ENCODE results near the gene AVPR2.

The AVPR2 gene

DNA sequence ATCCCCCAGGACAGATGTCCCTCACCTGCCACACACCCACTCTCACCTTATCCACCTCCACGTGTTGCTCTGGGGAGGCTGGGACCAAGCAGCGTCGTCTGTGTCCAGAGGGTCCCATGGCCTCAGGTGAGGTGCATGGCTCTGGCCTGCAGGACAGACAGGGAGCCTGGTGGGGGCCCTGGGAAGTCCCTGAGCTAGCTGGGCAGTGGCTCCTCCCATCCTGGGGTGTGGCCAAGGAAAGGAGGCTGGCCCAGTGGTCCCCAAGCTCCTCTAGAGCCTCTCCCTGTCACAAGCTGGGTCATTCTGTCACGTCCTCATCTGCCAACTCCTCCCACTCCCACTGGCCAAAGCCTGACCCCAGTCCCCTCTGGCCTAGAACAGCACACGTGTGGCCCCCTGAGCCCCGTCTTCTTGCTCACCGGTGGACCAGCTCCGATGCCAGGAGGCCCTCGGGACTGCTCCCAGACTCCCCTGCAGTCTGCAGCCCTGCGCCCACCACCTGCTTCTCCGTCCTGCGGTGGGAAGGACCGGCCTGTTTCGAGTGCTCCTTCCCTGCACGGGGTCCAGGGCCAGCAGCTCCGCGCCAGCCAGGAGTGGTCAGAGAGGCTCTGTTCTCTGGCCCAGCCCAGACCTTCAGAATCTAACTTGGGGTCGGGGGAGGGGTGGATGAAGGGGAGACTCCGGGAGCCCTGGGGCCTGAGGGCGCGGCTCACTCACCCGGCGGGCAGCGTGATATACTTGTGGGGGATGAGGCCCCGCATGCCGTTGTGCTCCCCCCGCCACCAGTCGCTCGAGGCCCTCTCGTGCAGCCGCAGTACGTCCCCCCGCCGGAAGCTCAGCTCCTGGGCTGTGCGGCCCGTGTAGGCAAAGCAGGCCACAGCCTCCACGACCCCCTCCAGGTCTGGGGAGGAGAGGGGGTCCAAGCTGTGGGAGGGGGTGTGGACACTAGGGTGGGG, 4.8 kb downstream of the AVPR2 start:
- no peak for TF ChIP-seq ZFX (IDR thresholded peaks at IDR 0.05)
- TF ChIP-seq, protein P1, sequence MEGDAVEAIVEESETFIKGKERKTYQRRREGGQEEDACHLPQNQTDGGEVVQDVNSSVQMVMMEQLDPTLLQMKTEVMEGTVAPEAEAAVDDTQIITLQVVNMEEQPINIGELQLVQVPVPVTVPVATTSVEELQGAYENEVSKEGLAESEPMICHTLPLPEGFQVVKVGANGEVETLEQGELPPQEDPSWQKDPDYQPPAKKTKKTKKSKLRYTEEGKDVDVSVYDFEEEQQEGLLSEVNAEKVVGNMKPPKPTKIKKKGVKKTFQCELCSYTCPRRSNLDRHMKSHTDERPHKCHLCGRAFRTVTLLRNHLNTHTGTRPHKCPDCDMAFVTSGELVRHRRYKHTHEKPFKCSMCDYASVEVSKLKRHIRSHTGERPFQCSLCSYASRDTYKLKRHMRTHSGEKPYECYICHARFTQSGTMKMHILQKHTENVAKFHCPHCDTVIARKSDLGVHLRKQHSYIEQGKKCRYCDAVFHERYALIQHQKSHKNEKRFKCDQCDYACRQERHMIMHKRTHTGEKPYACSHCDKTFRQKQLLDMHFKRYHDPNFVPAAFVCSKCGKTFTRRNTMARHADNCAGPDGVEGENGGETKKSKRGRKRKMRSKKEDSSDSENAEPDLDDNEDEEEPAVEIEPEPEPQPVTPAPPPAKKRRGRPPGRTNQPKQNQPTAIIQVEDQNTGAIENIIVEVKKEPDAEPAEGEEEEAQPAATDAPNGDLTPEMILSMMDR (conservative IDR thresholded peaks at IDR 0.05): no peak
- H3K27ac ChIP-seq: no peak overlapping the region

DNA sequence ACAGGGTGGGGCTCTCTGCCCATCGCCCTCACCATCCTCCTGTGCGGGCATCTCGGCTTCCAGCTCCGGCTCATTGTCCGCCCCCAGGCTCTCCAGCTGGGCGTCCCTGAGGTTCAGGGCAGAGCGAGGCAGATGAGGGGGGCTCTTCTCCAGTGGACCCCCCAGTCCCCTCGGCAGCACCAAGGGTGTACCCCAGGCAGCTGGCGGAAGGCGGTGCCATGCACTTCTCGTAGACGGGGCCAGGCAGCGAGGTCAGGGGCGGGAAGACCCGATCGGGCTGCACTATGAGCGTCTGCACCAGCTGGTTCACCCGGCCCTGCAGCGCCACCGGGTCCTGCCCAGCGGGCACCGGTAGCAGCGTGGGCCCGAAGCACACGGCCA, 5.5 kb downstream of the AVPR2 start:
- H3K27ac ChIP-seq: no peak overlapping the region; the same call in 1 of the 2 replicates
- TF ChIP-seq, protein P1 (conservative IDR thresholded peaks at IDR 0.05): no peak
- no peak for TF ChIP-seq ZFX (IDR thresholded peaks at IDR 0.05)

DNA sequence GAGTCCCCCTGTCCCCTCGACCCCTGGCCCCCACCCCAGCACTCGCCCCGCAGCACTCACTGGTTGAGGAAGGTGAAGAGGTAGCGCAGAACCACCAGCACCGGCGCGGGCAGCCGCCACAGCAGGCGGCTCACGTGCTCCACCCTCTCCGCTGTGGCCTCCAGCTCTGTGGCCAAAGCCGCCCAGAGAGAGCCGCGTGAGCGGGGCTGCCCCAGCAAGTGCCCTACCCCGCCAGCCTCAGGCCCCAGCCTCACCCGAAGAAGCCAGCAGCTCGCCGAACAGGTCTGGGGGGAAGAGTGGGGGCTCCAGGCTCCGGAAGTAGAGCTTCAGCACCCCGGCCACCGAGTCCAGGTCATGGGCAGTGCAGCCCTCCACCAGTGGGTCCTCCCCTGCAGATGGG, 6.0 kb downstream of the AVPR2 start:
- no peak for TF ChIP-seq ZFX (IDR thresholded peaks at IDR 0.05)
- TF ChIP-seq, protein P1 (conservative IDR thresholded peaks at IDR 0.05): no peak

DNA sequence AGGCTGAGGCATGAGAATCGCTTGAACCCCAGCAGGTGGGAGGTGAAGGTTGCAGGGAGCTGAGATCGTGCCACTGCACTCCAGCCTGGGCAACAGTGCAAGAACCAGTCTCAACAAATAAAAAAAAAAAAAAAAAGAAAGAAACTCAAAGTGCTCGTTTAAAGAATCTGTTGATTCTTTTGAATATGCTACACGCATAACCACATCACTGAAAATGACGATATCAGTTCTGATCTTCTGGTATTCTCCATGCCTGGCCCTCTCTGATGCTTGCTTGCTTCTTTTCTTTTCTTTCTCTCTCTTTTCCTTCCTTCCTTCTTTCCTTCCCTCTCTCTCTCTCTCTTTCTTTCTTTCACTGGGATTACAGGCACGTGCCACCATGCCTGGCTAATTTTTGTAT, 7.3 kb downstream of the AVPR2 start:
- no peak for TF ChIP-seq ZFX (IDR thresholded peaks at IDR 0.05)
- TF ChIP-seq, protein P1 (conservative IDR thresholded peaks at IDR 0.05): no peak
- no peak overlapping the region for H3K27ac ChIP-seq

More for the DNA sequence above, 6.0 kb downstream of the AVPR2 start:
- H3K27ac ChIP-seq: no peak overlapping the region; the same call in 1 of the 2 replicates

DNA sequence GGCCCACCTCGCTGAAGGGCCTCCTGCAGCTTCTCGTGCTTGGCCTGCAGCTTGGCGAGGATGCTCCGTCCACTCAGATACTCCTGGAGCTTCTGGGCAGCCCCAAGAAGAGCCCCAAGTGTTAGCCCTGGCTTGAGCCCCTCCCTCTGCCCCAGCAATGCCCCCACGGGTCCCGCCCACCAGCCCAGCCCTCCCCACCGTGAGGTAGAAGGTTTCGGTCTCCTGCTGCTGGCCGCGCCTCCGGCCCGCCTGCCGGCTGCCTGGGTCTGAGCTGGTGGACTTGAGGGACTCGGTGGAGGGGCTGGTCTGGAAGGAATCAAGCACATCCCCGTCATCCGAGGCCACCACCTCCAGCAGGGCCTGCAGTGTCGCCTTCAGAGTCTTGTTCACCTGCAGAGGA, 8.7 kb downstream of the AVPR2 start:
- TF ChIP-seq, protein P1 (conservative IDR thresholded peaks at IDR 0.05): no peak
- TF ChIP-seq ZFX (IDR thresholded peaks at IDR 0.05): no peak
- no peak overlapping the region for H3K27ac ChIP-seq

DNA sequence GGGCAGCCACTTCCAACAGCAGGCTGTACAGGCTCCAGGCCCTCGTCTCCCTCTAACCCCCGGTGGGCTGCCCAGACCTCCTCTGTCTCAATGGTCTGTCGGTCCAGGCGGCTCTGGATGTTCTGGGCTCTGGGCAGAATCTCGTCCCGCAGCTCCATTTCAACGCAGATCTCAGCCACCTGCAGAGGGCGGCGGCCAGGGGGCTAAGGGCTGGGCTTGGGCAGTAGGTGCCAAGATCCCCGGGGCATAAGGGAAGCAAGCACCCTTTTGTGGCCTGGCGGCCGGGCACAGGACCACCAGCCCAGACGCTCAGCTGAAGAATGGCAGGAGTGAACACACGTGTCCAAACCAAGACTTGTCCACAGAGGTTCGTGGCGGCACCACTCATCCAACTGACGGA, 9.2 kb downstream of the AVPR2 start:
- no peak overlapping the region for H3K27ac ChIP-seq
- TF ChIP-seq, protein P1 (conservative IDR thresholded peaks at IDR 0.05): no peak
- no peak for TF ChIP-seq ZFX (IDR thresholded peaks at IDR 0.05)

DNA sequence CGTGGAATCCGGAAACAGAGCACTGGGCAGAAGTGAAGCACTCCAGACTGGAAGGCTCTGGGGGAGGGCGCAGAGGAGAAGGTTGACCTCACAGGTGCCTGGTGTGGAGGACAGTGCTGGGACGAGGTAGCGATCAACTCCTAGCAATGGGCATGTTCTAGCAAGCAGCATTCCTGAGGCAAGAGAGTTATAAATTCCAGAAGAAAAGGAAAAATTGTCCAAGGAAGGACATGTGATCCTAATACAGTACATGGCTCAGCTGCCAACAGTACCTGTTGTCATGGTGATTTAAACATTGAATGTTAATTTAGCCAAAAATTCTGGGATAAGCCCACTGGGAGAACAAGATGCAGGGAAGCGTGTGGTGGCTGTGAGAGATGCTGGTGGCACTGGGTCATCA, 13.4 kb downstream of the AVPR2 start:
- no peak overlapping the region for H3K27ac ChIP-seq
- no peak for TF ChIP-seq ZFX (IDR thresholded peaks at IDR 0.05)
- TF ChIP-seq, protein P1 (conservative IDR thresholded peaks at IDR 0.05): no peak

Data from C4-2B (cell line).